ENCODE data around the gene LINC00237.

LINC00237 gene

DNA sequence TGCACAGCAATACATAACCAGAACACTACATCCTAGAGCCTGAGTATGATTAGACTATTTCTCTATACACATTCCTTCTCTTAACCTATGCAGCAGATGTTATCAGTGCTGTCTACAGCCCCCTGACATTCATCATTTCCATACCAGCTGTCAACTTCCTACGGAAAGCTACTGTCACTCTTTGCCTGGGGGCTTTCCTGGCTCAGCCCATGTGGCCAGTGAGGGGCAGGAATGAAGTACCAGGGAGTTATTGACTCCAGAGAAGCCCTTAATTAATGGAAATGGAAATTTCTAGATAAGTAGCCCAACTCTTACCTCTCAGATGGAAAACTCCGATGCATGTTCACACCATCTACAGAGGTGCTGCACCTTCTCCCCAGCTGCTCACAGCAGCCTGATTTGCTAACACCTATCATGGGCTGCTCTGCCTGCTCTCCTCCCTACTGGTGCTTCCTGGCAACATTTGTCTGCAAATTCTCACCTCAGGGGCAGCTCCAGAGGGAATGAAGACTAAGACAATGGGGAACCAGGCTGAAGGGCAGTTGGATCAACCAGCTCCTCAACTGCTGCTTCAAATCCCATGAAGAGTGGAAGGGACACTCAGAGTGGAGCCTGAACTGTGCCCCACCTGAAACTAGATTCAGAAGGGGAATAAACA lies 59.6 kb downstream of the LINC00237 start:
- no peak for DNase-seq (ENCODE audit: low read depth)
